Endothelial cell (in vitro differentiated cells): ENCODE results near the gene ZNF8. TPM values are rescaled to one million over a fixed set of nuclear protein-coding genes. Genes with fewer than 3 reads are reported as not detected.
A peak's percentile ranks its signal among the peaks of the same experiment; 100 is the strongest.

Source experiments
- DNase-seq: peaks from one replicate; pipeline ENCODE4 v3.0.0; 2021; ENCODE audit warnings: low spot score
- H3K27ac Mint-ChIP-seq: one replicate; pipeline ENCODE4 v1.8.0; 2021; ENCODE audit warnings: mixed read lengths, inconsistent platforms; ENCODE audit not compliant: unreplicated experiment
- H3K27me3 Mint-ChIP-seq: one replicate; pipeline ENCODE4 v1.8.0; 2021; ENCODE audit warnings: mild to moderate bottlenecking, moderate library complexity, mixed read lengths, inconsistent platforms; ENCODE audit not compliant: unreplicated experiment
- H3K36me3 Mint-ChIP-seq: one replicate; pipeline ENCODE4 v1.8.0; 2021; ENCODE audit warnings: mild to moderate bottlenecking, low read depth, mixed read lengths, inconsistent platforms; ENCODE audit not compliant: unreplicated experiment
- H3K4me1 Mint-ChIP-seq: one replicate; pipeline ENCODE4 v1.8.0; 2021; ENCODE audit warnings: mild to moderate bottlenecking, mixed read lengths, inconsistent platforms; ENCODE audit not compliant: unreplicated experiment
- H3K4me3 Mint-ChIP-seq: one replicate; pipeline ENCODE4 v1.8.0; 2021; ENCODE audit warnings: mild to moderate bottlenecking, mixed read lengths, inconsistent platforms; ENCODE audit not compliant: unreplicated experiment
- H3K9me3 Mint-ChIP-seq: one replicate; pipeline ENCODE4 v1.8.0; 2021; ENCODE audit warnings: mixed read lengths, inconsistent platforms; ENCODE audit not compliant: unreplicated experiment
- microRNA-seq: library from miRNA; unstranded; fragments of <30 nt; microRNA quantifications from one replicate; pipeline ENCODE4, GENCODE V29; 2020; ENCODE audit not compliant: unreplicated experiment
- total RNA-seq: library from RNA; stranded (reverse); fragmentation: NEBNext Ultra II Directional; extraction: Animal tissue kit (Norgen Biotek cat#: 25700); gene quantifications from one replicate; pipeline ENCODE4 v1.2.1, GENCODE V29; 2021; ENCODE audit not compliant: unreplicated experiment
- TF ChIP-seq, protein P1 (sequence below): fragments of 200-600 bp; sonication (generic); IDR thresholded peaks from one replicate; pipeline ENCODE4 v1.5.0; 2021; ENCODE audit warnings: antibody characterized with exemption; ENCODE audit not compliant: unreplicated experiment

Gene ZNF8
- total RNA-seq, 1 donor from 2014 or later, result 11.2 TPM

GRCh38 chr19:58351558-58351878 lies 72.8 kb downstream of the ZNF8 start:
- no peak for DNase-seq
- Mint-ChIP-seq H3K4me3 (no peak overlapping the region), H3K4me1 (peaks cover 6% of the 10 kb centered on the region), H3K27ac (no peak overlapping the region), H3K36me3 (peaks cover 12% of the 10 kb centered on the region), H3K27me3 (peaks cover 14% of the 10 kb centered on the region), H3K9me3 (no peaks in the 10 kb centered on the region)
- TF ChIP-seq, protein P1, sequence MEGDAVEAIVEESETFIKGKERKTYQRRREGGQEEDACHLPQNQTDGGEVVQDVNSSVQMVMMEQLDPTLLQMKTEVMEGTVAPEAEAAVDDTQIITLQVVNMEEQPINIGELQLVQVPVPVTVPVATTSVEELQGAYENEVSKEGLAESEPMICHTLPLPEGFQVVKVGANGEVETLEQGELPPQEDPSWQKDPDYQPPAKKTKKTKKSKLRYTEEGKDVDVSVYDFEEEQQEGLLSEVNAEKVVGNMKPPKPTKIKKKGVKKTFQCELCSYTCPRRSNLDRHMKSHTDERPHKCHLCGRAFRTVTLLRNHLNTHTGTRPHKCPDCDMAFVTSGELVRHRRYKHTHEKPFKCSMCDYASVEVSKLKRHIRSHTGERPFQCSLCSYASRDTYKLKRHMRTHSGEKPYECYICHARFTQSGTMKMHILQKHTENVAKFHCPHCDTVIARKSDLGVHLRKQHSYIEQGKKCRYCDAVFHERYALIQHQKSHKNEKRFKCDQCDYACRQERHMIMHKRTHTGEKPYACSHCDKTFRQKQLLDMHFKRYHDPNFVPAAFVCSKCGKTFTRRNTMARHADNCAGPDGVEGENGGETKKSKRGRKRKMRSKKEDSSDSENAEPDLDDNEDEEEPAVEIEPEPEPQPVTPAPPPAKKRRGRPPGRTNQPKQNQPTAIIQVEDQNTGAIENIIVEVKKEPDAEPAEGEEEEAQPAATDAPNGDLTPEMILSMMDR, result no peak

GRCh38 chr19:58351990-58352755 lies 73.4 kb downstream of the ZNF8 start:
- TF ChIP-seq, protein P1, result no peak
- H3K4me1 Mint-ChIP-seq, result peaks cover 6% of the 10 kb centered on the region
- no peak overlapping the region for H3K27ac Mint-ChIP-seq
- no peaks in the 10 kb centered on the region for H3K9me3 Mint-ChIP-seq
- DNase-seq, result no peak
- H3K36me3 Mint-ChIP-seq, result peaks cover 12% of the 10 kb centered on the region
- peaks cover 14% of the 10 kb centered on the region for H3K27me3 Mint-ChIP-seq
- peak overlapping the region; percentile 34 for H3K4me3 Mint-ChIP-seq

Small RNAs within 50 kb of the gene (microRNA-seq; reads per million reads assigned to microRNA genes)
- gene MIR6806, result 0.21 reads per million

Other genes with a start within 250 kb of the ZNF8 start
- not detected for gene ZSCAN1, start 244.9 kb upstream of the ZNF8 start, total RNA-seq
- 1.1 TPM for gene ZNF135, start 219.7 kb upstream of the ZNF8 start, total RNA-seq
- gene ZSCAN18, start 180.7 kb upstream of the ZNF8 start, total RNA-seq, result 47.7 TPM
- 14.9 TPM for gene ZNF329, start 128.2 kb upstream of the ZNF8 start, total RNA-seq
- gene ZNF274, start 95.9 kb upstream of the ZNF8 start, total RNA-seq, result 21.4 TPM
- 44.3 TPM for gene ZNF544, start 50.0 kb upstream of the ZNF8 start, total RNA-seq
- 40.6 TPM for gene ERVK3-1, start 26.4 kb downstream of the ZNF8 start, total RNA-seq
- gene ZSCAN22, start 48.0 kb downstream of the ZNF8 start, total RNA-seq, result 3.2 TPM
- 41.9 TPM for gene A1BG, start 74.5 kb downstream of the ZNF8 start, total RNA-seq
- 3.6 TPM for gene ZNF497, start 83.8 kb downstream of the ZNF8 start, total RNA-seq
- gene ZNF837, start 102.1 kb downstream of the ZNF8 start, total RNA-seq, result 4.5 TPM
- gene RPS5, start 108.3 kb downstream of the ZNF8 start, total RNA-seq, result 1,047 TPM
- gene RNF225, start 116.7 kb downstream of the ZNF8 start, total RNA-seq, result not detected
- 6.0 TPM for gene ZNF584, start 129.7 kb downstream of the ZNF8 start, total RNA-seq
- 1.2 TPM for gene ZNF132, start 161.2 kb downstream of the ZNF8 start, total RNA-seq
- 5.2 TPM for gene ZNF324B, start 172.7 kb downstream of the ZNF8 start, total RNA-seq
- 10.5 TPM for gene ZNF324, start 188.1 kb downstream of the ZNF8 start, total RNA-seq
- gene ZNF446, start 197.4 kb downstream of the ZNF8 start, total RNA-seq, result 9.9 TPM
- 4.7 TPM for gene SLC27A5, start 233.0 kb downstream of the ZNF8 start, total RNA-seq
- 22.2 TPM for gene ZBTB45, start 240.9 kb downstream of the ZNF8 start, total RNA-seq